Activated CD4-positive, alpha-beta memory T cell treated with anti-CD3 and anti-CD28 coated beads, Interleukin-2, amount 10 ng/mL, durations not matched to agents 7 days and 5 days (primary cell): ENCODE measurements around the gene LHCGR. TPM values are rescaled to one million over a fixed set of nuclear protein-coding genes. Genes with fewer than 3 reads are reported as not detected.
"Not testable (repeated sequence)": the region's sequence is repeated elsewhere in the genome, so short reads cannot be mapped to it uniquely, and the experiment has no call there.

ENCODE experiments used
- CTCF ChIA-PET: fragments of 350-600 bp; sonication (Branson Sonifier 250); formaldehyde crosslinking; loops from one replicate; lab custom pipeline; 2021; ENCODE audit warnings: antibody characterized with exemption, inconsistent platforms; lab: Charles Lee
- POLR2A ChIA-PET: fragments of 350-600 bp; sonication (Branson Sonifier 250); formaldehyde crosslinking; loops from one replicate; lab custom pipeline; 2021; ENCODE audit warnings: antibody characterized with exemption; lab: Charles Lee
- DNase-seq: peaks from one replicate; pipeline ENCODE4 v3.0.0-alpha.2; 2020
- H3K27ac Mint-ChIP-seq: one replicate; pipeline ENCODE4 v1.8.0; 2021; ENCODE audit warnings: mild to moderate bottlenecking, mixed read lengths
- H3K27me3 Mint-ChIP-seq: one replicate; pipeline ENCODE4 v1.8.0; 2021; ENCODE audit warnings: mixed read lengths
- H3K36me3 Mint-ChIP-seq: one replicate; pipeline ENCODE4 v1.8.0; 2021; ENCODE audit warnings: low read depth, mixed read lengths
- H3K4me1 Mint-ChIP-seq: one replicate; pipeline ENCODE4 v1.8.0; 2021; ENCODE audit warnings: mixed read lengths
- H3K4me3 Mint-ChIP-seq: one replicate; pipeline ENCODE4 v1.8.0; 2021; ENCODE audit warnings: mild to moderate bottlenecking, mixed read lengths
- H3K9me3 Mint-ChIP-seq: one replicate; pipeline ENCODE4 v1.8.0; 2021; ENCODE audit warnings: mixed read lengths
- total RNA-seq, 2 experiments: library from RNA; stranded (reverse); gene quantifications; one replicate each; pipeline ENCODE4 v1.2.3, GENCODE V29; 2021

LHCGR gene
- total RNA-seq, 2 experiments from 2014 or later = not detected

GRCh38 chr2:48767330-48767729, 11.8 kb upstream of the LHCGR start:
- Mint-ChIP-seq H3K4me1 (no peaks in the 10 kb centered on the region), H3K27ac (no peak overlapping the region), H3K27me3 (no peaks in the 10 kb centered on the region), H3K4me3 (no peak overlapping the region), H3K9me3 (no peaks in the 10 kb centered on the region), H3K36me3 (no peaks in the 10 kb centered on the region)
- POLR2A ChIA-PET = no interaction called here
- DNase-seq = no peak
- CTCF ChIA-PET = no interaction called here

GRCh38 chr2:48760826-48761225, 5.3 kb upstream of the LHCGR start:
- POLR2A ChIA-PET = no interaction called here
- CTCF ChIA-PET = no interaction called here
- H3K4me1 Mint-ChIP-seq = no peaks in the 10 kb centered on the region

GRCh38 chr2:48759682-48760081, 4.2 kb upstream of the LHCGR start:
- H3K9me3 Mint-ChIP-seq = no peaks in the 10 kb centered on the region
- DNase-seq = no peak
- no peak overlapping the region for H3K4me3 Mint-ChIP-seq
- H3K27me3 Mint-ChIP-seq = peaks cover 17% of the 10 kb centered on the region
- no peaks in the 10 kb centered on the region for H3K36me3 Mint-ChIP-seq
- POLR2A ChIA-PET = no interaction called here
- H3K27ac Mint-ChIP-seq = no peak overlapping the region
- CTCF ChIA-PET = no interaction called here
- H3K4me1 Mint-ChIP-seq = no peaks in the 10 kb centered on the region

More at GRCh38 chr2:48760826-48761225, 5.3 kb upstream of the LHCGR start:
- Mint-ChIP-seq H3K27me3 (peaks cover 10% of the 10 kb centered on the region), H3K9me3 (no peaks in the 10 kb centered on the region), H3K36me3 (no peaks in the 10 kb centered on the region), H3K4me3 (no peak overlapping the region), H3K27ac (no peak overlapping the region)
- DNase-seq = no peak

- no peak overlapping the region for H3K27ac Mint-ChIP-seq
- H3K9me3 Mint-ChIP-seq = no peaks in the 10 kb centered on the region
- no peaks in the 10 kb centered on the region for H3K36me3 Mint-ChIP-seq
- peaks cover 20% of the 10 kb centered on the region for H3K27me3 Mint-ChIP-seq
- ChIA-PET CTCF (no interaction called here), POLR2A (no interaction called here)
- no peaks in the 10 kb centered on the region for H3K4me1 Mint-ChIP-seq
- no peak for DNase-seq
- no peak overlapping the region for H3K4me3 Mint-ChIP-seq
Observed at GRCh38 chr2:48756289-48756688, 765 bp upstream of the LHCGR start.

- no peak overlapping the region for H3K4me3 Mint-ChIP-seq
- no peaks in the 10 kb centered on the region for H3K9me3 Mint-ChIP-seq
- ChIA-PET CTCF (no interaction called here), POLR2A (no interaction called here)
- DNase-seq = no peak
- peaks cover 20% of the 10 kb centered on the region for H3K27me3 Mint-ChIP-seq
- no peaks in the 10 kb centered on the region for H3K4me1 Mint-ChIP-seq
- H3K27ac Mint-ChIP-seq = no peak overlapping the region
- H3K36me3 Mint-ChIP-seq = no peaks in the 10 kb centered on the region
Observed at GRCh38 chr2:48754874-48755273, 650 bp downstream of the LHCGR start.

GRCh38 chr2:48753228-48753627, 2.3 kb downstream of the LHCGR start:
- Mint-ChIP-seq H3K4me3 (no peak overlapping the region), H3K9me3 (no peaks in the 10 kb centered on the region), H3K36me3 (no peaks in the 10 kb centered on the region), H3K4me1 (no peaks in the 10 kb centered on the region), H3K27ac (no peak overlapping the region), H3K27me3 (peaks cover 20% of the 10 kb centered on the region)
- POLR2A ChIA-PET = no interaction called here
- DNase-seq = no peak
- CTCF ChIA-PET = no interaction called here

- DNase-seq = no peak
- no peak overlapping the region for H3K4me3 Mint-ChIP-seq
- no peaks in the 10 kb centered on the region for H3K36me3 Mint-ChIP-seq
- CTCF ChIA-PET = no interaction called here
- no peaks in the 10 kb centered on the region for H3K4me1 Mint-ChIP-seq
- no peak overlapping the region for H3K27ac Mint-ChIP-seq
- H3K9me3 Mint-ChIP-seq = no peaks in the 10 kb centered on the region
- H3K27me3 Mint-ChIP-seq = peaks cover 7% of the 10 kb centered on the region
- POLR2A ChIA-PET = no interaction called here
Observed at GRCh38 chr2:48750128-48750739, 5.3 kb downstream of the LHCGR start.

GRCh38 chr2:48749291-48750127, 6.0 kb downstream of the LHCGR start:
- no peaks in the 10 kb centered on the region for H3K4me1 Mint-ChIP-seq
- POLR2A ChIA-PET = no interaction called here
- DNase-seq = no peak
- no peak overlapping the region for H3K27ac Mint-ChIP-seq
- CTCF ChIA-PET = no interaction called here
- H3K9me3 Mint-ChIP-seq = no peaks in the 10 kb centered on the region
- no peaks in the 10 kb centered on the region for H3K36me3 Mint-ChIP-seq
- H3K27me3 Mint-ChIP-seq = peaks cover 2% of the 10 kb centered on the region
- H3K4me3 Mint-ChIP-seq = no peak overlapping the region

GRCh38 chr2:48747319-48747718, 8.2 kb downstream of the LHCGR start:
- Mint-ChIP-seq H3K27ac (no peak overlapping the region), H3K27me3 (no peaks in the 10 kb centered on the region)
- POLR2A ChIA-PET = no interaction called here

GRCh38 chr2:48739236-48739635, 16.3 kb downstream of the LHCGR start:
- H3K27ac Mint-ChIP-seq, H3K27me3 Mint-ChIP-seq, H3K4me1 Mint-ChIP-seq, POLR2A ChIA-PET, H3K36me3 Mint-ChIP-seq, H3K9me3 Mint-ChIP-seq, H3K4me3 Mint-ChIP-seq, DNase-seq, CTCF ChIA-PET: not testable (repeated sequence)

More at GRCh38 chr2:48747319-48747718, 8.2 kb downstream of the LHCGR start:
- H3K9me3 Mint-ChIP-seq = no peaks in the 10 kb centered on the region
- H3K4me1 Mint-ChIP-seq = no peaks in the 10 kb centered on the region
- H3K36me3 Mint-ChIP-seq = no peaks in the 10 kb centered on the region
- DNase-seq = no peak
- no peak overlapping the region for H3K4me3 Mint-ChIP-seq
- CTCF ChIA-PET = no interaction called here

- ChIA-PET CTCF (no interaction called here), POLR2A (no interaction called here)
- H3K36me3 Mint-ChIP-seq = no peaks in the 10 kb centered on the region
- no peak overlapping the region for H3K4me3 Mint-ChIP-seq
- no peak for DNase-seq
- no peaks in the 10 kb centered on the region for H3K27me3 Mint-ChIP-seq
- H3K27ac Mint-ChIP-seq = no peak overlapping the region
- H3K9me3 Mint-ChIP-seq = peaks cover 4% of the 10 kb centered on the region
- H3K4me1 Mint-ChIP-seq = no peaks in the 10 kb centered on the region
Observed at GRCh38 chr2:48738806-48739205, 16.7 kb downstream of the LHCGR start.

GRCh38 chr2:48736251-48736650, 19.3 kb downstream of the LHCGR start:
- H3K4me3 Mint-ChIP-seq = no peak overlapping the region
- no peaks in the 10 kb centered on the region for H3K27me3 Mint-ChIP-seq
- CTCF ChIA-PET = no interaction called here
- POLR2A ChIA-PET = no interaction called here
- H3K36me3 Mint-ChIP-seq = no peaks in the 10 kb centered on the region
- no peaks in the 10 kb centered on the region for H3K4me1 Mint-ChIP-seq
- H3K27ac Mint-ChIP-seq = no peak overlapping the region
- H3K9me3 Mint-ChIP-seq = peaks cover 4% of the 10 kb centered on the region
- DNase-seq = no peak

- no peak for DNase-seq
- POLR2A ChIA-PET = no interaction called here
- no peaks in the 10 kb centered on the region for H3K27me3 Mint-ChIP-seq
- H3K4me1 Mint-ChIP-seq = no peaks in the 10 kb centered on the region
- H3K27ac Mint-ChIP-seq = no peak overlapping the region
- no peak overlapping the region for H3K4me3 Mint-ChIP-seq
- CTCF ChIA-PET = no interaction called here
- peaks cover 4% of the 10 kb centered on the region for H3K9me3 Mint-ChIP-seq
- H3K36me3 Mint-ChIP-seq = no peaks in the 10 kb centered on the region
Observed at GRCh38 chr2:48734576-48735303, 20.8 kb downstream of the LHCGR start.
